RPMI7951 (cell line): ENCODE measurements around the gene PRODH2. TPM values are rescaled to one million over a fixed set of nuclear protein-coding genes. Genes with fewer than 3 reads are reported as not detected.
"Not testable (repeated sequence)": the region's sequence is repeated elsewhere in the genome, so short reads cannot be mapped to it uniquely, and the experiment has no call there.

ENCODE experiments used
- DNase-seq: peaks from one replicate; pipeline ENCODE4 v3.0.0-alpha.2; 2012; ENCODE audit warnings: low read depth
- total RNA-seq: library from RNA; depleted of rRNA; stranded (reverse); fragments of >200 nt; shearing (Covaris generic); gene quantifications from 2 replicates; pipeline ENCODE4 v1.2.3, GENCODE V29; 2014

PRODH2 gene
- total RNA-seq, 1 experiment from 2014 or later = not detected

DNA sequence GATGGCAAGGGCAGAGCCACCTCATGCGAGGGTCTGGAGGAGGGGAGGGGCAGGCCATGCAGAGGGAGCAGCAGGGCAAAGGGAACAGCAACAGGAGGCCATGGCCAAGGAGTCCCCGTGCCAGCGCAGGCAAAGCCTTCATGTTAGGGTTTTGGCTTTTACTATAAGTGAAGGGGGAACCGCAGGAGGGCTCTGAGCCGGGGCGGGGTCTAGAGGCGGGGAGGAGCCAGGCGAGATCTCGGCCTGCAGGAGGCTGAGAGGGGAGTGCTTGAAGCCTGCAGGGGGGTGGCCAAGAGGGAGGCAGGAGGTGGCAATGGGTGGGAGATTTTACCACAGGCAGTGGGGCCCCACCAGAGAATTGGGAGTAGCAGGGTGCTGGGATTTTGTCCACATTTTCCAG lies 31.0 kb downstream of the PRODH2 start:
- DNase-seq = no peak

DNA sequence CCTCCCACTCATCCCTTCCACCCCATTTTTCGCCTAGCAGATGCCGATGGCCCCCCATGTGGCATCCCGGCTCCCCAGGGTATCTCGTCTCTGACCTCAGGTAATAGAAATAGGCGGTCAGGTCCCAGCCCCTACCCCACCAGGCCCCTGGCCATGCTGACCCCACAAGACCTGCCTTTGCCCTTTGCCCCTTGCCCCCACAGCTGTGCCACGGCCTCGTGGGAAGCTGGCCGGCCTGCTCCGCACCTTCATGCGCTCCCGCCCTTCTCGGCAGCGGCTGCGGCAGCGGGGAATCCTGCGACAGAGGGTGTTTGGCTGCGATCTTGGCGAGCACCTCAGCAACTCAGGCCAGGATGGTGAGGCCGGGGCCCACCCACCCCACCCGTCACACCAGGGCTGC lies 31.9 kb downstream of the PRODH2 start:
- no peak for DNase-seq

DNA sequence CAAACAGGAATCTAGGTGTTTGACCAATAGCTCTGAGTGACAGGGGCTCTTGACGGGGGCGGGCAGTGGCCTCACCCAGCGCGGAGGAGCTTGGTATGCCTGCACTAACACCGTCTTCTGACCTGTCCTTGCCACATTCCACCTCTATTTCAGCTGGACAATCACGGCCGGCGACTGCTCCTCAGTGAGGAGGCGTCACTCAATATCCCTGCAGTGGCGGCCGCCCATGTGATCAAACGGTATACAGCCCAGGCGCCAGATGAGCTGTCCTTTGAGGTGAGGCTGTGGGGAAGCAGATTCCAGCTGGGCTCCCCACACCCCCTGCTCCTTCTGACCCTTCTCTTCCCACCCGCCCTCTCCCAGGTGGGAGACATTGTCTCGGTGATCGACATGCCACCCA lies 32.6 kb downstream of the PRODH2 start:
- no peak for DNase-seq

GRCh38 chr19:35779033-35779432 lies 33.6 kb downstream of the PRODH2 start:
- no peak for DNase-seq

- no peak for DNase-seq
Observed at GRCh38 chr19:35777961-35778360, 34.7 kb downstream of the PRODH2 start.

DNA sequence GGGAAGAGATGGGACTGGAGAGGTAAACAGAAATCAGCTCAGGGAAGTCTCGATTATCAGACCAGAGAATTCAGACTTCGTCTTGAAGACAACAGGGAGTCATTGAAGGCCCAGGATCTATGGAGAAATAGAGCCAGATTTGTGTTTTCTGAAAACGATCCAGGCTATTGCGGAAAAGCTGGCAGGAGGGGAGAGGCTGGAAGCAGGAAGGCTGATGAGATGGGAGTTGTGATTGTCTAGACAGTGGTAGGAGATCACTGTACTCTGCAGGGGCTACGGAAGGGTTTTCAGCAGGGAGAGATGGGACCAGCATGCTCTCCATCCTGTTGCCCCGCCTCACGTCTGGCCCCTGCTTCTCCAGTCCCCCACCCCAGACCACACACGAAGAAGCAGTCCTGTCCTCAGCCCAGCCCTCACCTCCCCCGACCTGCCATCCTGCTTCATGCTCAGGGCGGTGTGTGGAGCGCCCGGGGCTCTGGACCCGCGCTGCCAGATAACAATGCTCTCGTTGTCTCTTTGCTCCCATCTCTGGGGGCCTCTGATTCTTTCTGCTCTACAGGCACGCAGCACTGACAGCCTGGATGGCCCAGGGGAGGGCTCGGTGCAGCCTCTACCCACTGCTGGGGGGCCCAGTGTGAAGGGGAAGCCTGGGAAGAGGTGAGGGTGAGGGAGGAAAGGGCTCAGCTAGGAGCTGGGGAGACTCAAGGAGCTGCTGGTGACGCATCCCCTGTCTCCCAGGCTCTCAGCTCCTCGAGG lies 35.4 kb downstream of the PRODH2 start:
- no peak for DNase-seq

DNA sequence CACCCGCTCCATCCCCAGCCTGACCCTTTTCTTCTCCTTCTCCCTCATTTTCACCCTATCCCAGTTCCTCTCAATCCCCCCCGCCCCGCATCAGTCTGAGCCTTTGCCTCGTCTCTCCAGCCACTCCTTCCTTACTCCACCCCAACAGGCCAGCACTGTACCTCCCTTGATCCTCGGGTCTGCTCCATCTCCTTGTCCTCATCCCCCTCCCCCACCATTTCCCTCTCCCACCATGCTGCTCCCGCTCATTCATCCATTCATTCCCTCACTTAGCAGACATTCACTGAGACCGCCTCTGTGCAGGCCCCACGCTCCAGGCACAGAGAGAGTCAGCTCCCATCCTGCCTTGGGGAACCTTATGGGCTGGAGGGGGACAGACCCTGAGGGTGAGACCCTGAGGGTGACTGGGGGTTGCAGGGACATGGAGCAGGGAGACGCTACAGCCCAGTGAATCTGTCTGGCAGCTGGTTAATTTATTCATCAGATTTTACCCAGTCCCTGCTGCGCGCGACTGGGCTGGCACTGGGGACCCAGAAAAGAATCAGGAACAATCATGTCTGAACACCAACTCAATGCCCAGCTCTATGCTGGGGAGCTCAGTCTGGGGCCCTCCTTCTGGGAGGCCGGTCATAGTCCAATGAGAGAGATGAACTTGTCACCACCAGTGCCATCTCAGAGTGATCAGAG lies 36.4 kb downstream of the PRODH2 start:
- DNase-seq = no peak

- peak; percentile 96 for DNase-seq
Observed at GRCh38 chr19:35775298-35776101, 37.1 kb downstream of the PRODH2 start, which contains the start of gene ARHGAP33. ARHGAP33 (plus strand) TSS chr19:35775564; CDS start chr19:35775659, 95 bp downstream.

- no peak for DNase-seq
Observed at GRCh38 chr19:35775046-35775297, 37.7 kb downstream of the PRODH2 start.

GRCh38 chr19:35774274-35775045 lies 38.2 kb downstream of the PRODH2 start:
- no peak for DNase-seq

- DNase-seq = peak; percentile 33
Observed at GRCh38 chr19:35773020-35773806, 39.4 kb downstream of the PRODH2 start.

GRCh38 chr19:35772362-35772761 lies 40.3 kb downstream of the PRODH2 start:
- DNase-seq = not testable (repeated sequence)

- no peak for DNase-seq
Observed at GRCh38 chr19:35768082-35768421, 44.6 kb downstream of the PRODH2 start.

- no peak for DNase-seq
Observed at GRCh38 chr19:35767288-35768081, 45.2 kb downstream of the PRODH2 start.

DNA sequence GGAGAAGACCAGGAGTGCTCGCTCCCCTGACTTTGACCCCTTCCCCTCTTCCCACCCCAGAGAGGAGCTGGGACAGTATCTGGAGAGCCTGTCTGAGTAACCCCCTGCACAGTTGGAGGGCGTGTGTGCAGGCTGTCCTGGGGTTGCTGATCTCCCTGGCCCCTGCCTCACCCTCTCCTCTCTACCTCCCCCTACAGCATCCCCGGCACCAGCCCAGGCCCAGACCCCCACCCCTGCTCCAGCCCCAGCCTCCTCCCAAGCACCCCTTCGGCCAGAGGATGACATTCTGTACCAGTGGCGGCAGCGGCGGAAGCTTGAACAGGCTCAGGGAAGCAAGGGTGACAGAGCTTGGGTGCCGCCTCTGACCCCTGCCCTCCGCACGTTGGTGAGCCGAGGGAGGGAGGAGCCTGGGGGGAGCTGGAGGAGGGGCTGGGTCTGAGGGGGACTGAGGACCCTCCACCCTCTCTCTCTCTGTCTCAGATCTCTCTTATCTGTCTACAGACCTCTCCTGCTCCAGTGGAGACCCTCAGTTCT lies 46.0 kb downstream of the PRODH2 start:
- no peak for DNase-seq

- no peak for DNase-seq
Observed at GRCh38 chr19:35764432-35765315, 48.0 kb downstream of the PRODH2 start.

GRCh38 chr19:35760711-35761349 lies 51.8 kb downstream of the PRODH2 start:
- DNase-seq = no peak

DNA sequence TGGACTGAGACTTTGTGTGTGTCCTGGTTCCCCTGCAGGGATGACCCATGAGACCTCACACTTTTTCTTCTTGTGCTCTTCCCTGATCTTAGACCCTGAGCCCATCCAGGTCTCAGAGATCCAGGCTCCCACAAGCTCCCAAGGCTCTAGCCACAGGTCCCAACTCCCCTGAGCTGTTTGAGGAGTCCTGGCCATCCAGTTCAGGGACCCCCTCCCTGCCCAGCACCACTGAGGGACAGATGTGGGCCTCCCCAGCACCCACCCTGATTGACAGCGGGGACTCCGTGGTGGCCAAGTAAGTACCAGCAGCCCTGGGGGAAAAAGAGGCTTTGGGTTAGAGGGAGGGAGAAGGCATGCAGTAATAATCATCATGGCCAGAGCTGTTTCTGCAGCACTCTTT lies 52.9 kb downstream of the PRODH2 start:
- no peak for DNase-seq
